ENCODE data around the gene ACIN1. TPM values are rescaled to one million over a fixed set of nuclear protein-coding genes. Genes with fewer than 3 reads are reported as not detected.

Gene ACIN1
- total and polyA plus RNA-seq, 2 of the 13 experiments (the other 11 are each of a cell fraction or from before 2014, with no cell fraction given), result 165 to 183 TPM

DNA sequence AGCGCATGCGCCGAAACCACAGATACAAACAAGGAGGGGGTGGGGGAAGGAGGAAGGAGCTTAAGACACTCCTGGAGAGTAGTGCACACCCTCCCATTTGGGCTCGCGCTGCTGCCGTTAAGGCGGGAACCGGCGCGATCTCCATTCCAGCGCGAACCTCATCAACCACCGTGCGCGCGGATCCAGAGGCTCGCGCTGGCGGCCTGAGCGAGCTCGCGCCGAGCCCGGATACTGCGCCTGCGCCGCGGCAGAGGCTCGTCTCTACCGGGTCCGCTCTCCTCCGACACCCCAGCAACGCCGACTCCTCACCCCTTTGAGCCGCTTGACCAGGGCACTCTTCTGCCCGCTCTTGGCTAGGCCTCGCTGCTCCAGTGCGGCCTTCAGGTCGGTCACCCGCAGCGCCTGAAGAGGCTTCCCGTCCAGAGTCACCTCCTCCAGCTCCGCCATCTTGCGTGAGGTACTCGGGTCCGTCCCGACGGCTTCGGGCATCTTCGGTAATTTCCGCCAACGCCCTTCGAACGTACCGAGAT lies at the start of gene ACIN1 (continued):
- TF ChIP-seq, protein P1, sequence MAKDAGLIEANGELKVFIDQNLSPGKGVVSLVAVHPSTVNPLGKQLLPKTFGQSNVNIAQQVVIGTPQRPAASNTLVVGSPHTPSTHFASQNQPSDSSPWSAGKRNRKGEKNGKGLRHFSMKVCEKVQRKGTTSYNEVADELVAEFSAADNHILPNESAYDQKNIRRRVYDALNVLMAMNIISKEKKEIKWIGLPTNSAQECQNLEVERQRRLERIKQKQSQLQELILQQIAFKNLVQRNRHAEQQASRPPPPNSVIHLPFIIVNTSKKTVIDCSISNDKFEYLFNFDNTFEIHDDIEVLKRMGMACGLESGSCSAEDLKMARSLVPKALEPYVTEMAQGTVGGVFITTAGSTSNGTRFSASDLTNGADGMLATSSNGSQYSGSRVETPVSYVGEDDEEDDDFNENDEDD (CRISPR knock-in tag; IDR thresholded peaks at IDR 0.05; ENCODE audit: borderline replicate concordance), result peak; percentile 70; the same call in 1 of the 2 replicates
- TF ChIP-seq TBP (CRISPR knock-in tag; IDR thresholded peaks at IDR 0.05) (peak; percentile 95; the same call in 1 of the 2 replicates), ZNF552 (CRISPR knock-in tag; IDR thresholded peaks at IDR 0.05; ENCODE audit: borderline replicate concordance) (peak; percentile 97), ONECUT2 (CRISPR knock-in tag; IDR thresholded peaks at IDR 0.05) (no peak), ISL2 (CRISPR knock-in tag; IDR thresholded peaks at IDR 0.05) (peak; percentile 87; the same call in 1 of the 2 replicates), AKAP8 (CRISPR knock-in tag; IDR thresholded peaks at IDR 0.05) (peak; percentile 95), ZSCAN12 (CRISPR knock-in tag; IDR thresholded peaks at IDR 0.05) (peak; percentile 77), NFE2L1 (CRISPR knock-in tag; IDR thresholded peaks at IDR 0.05; ENCODE audit: borderline replicate concordance) (peak; percentile 97; the same call in 1 of the 2 replicates), ZNF33B (CRISPR knock-in tag; IDR thresholded peaks at IDR 0.05) (peak; percentile 98), ZNF382 (CRISPR knock-in tag; IDR thresholded peaks at IDR 0.05; ENCODE audit: borderline replicate concordance) (no peak), ZBTB42 (CRISPR knock-in tag; IDR thresholded peaks at IDR 0.05) (peak; percentile 87; the same call in 1 of the 2 replicates), CCAR2 (optimal IDR thresholded peaks at IDR 0.05; ENCODE audit: low read depth, low read length) (no peak), HMGA1 (CRISPR knock-in tag; conservative IDR thresholded peaks at IDR 0.05) (no peak), ZNF761 (CRISPR knock-in tag; conservative IDR thresholded peaks at IDR 0.05) (peak; percentile 99; the same call in 1 of the 2 replicates), FOXP1 (IDR thresholded peaks at IDR 0.05) (no peak), FOXP1 (CRISPR knock-in tag; IDR thresholded peaks at IDR 0.05) (peak; percentile 19; the same call in 1 of the 2 replicates), ZNF607 (CRISPR knock-in tag; IDR thresholded peaks at IDR 0.05; ENCODE audit: borderline replicate concordance) (0 out of 2 replicates have a peak, but pooled peaks have one; percentile 64), EHMT2 (IDR thresholded peaks at IDR 0.05; ENCODE audit: borderline replicate concordance, low read depth, low read length) (no peak)
- TF ChIP-seq, protein P2, sequence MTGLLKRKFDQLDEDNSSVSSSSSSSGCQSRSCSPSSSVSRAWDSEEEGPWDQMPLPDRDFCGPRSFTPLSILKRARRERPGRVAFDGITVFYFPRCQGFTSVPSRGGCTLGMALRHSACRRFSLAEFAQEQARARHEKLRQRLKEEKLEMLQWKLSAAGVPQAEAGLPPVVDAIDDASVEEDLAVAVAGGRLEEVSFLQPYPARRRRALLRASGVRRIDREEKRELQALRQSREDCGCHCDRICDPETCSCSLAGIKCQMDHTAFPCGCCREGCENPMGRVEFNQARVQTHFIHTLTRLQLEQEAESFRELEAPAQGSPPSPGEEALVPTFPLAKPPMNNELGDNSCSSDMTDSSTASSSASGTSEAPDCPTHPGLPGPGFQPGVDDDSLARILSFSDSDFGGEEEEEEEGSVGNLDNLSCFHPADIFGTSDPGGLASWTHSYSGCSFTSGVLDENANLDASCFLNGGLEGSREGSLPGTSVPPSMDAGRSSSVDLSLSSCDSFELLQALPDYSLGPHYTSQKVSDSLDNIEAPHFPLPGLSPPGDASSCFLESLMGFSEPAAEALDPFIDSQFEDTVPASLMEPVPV (CRISPR knock-in tag; IDR thresholded peaks at IDR 0.05), result peak; percentile 100
- TF ChIP-seq, protein P3, sequence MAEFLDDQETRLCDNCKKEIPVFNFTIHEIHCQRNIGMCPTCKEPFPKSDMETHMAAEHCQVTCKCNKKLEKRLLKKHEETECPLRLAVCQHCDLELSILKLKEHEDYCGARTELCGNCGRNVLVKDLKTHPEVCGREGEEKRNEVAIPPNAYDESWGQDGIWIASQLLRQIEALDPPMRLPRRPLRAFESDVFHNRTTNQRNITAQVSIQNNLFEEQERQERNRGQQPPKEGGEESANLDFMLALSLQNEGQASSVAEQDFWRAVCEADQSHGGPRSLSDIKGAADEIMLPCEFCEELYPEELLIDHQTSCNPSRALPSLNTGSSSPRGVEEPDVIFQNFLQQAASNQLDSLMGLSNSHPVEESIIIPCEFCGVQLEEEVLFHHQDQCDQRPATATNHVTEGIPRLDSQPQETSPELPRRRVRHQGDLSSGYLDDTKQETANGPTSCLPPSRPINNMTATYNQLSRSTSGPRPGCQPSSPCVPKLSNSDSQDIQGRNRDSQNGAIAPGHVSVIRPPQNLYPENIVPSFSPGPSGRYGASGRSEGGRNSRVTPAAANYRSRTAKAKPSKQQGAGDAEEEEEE (CRISPR knock-in tag; IDR thresholded peaks at IDR 0.05; ENCODE audit: borderline replicate concordance), result peak; percentile 99
- TF ChIP-seq, protein P4, sequence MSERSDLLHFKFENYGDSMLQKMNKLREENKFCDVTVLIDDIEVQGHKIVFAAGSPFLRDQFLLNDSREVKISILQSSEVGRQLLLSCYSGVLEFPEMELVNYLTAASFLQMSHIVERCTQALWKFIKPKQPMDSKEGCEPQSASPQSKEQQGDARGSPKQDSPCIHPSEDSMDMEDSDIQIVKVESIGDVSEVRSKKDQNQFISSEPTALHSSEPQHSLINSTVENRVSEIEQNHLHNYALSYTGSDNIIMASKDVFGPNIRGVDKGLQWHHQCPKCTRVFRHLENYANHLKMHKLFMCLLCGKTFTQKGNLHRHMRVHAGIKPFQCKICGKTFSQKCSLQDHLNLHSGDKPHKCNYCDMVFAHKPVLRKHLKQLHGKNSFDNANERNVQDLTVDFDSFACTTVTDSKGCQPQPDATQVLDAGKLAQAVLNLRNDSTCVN (CRISPR knock-in tag; IDR thresholded peaks at IDR 0.05; ENCODE audit: borderline replicate concordance), result peak; percentile 80; the same call in 1 of the 2 replicates
- TF ChIP-seq, protein P5, sequence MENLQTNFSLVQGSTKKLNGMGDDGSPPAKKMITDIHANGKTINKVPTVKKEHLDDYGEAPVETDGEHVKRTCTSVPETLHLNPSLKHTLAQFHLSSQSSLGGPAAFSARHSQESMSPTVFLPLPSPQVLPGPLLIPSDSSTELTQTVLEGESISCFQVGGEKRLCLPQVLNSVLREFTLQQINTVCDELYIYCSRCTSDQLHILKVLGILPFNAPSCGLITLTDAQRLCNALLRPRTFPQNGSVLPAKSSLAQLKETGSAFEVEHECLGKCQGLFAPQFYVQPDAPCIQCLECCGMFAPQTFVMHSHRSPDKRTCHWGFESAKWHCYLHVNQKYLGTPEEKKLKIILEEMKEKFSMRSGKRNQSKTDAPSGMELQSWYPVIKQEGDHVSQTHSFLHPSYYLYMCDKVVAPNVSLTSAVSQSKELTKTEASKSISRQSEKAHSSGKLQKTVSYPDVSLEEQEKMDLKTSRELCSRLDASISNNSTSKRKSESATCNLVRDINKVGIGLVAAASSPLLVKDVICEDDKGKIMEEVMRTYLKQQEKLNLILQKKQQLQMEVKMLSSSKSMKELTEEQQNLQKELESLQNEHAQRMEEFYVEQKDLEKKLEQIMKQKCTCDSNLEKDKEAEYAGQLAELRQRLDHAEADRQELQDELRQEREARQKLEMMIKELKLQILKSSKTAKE (CRISPR knock-in tag; IDR thresholded peaks at IDR 0.05; ENCODE audit: borderline replicate concordance), result no peak

All from HepG2 (cell line).